KBM-7 (cell line): ENCODE data around the gene MYH14.

Source experiments
- DNase-seq: peaks from one replicate; pipeline ENCODE4 v3.0.0-alpha.2; 2015
- in situ Hi-C: fragments of 300-500 bp; cut with MboI; formaldehyde crosslinking; loops from 2 replicates; pipeline ENCODE4 v1.14.3; 2020; ENCODE audit warnings: low sequenced_read_pairs, low pct_unique_long_range_greater_than_20kb, mixed read lengths

Gene MYH14

GRCh38 chr19:50191216-50191615, 12.2 kb upstream of the MYH14 start:
- in situ Hi-C loops = no loop called here
- DNase-seq = no peak

GRCh38 chr19:50192463-50193211, 10.8 kb upstream of the MYH14 start:
- DNase-seq = no peak
- in situ Hi-C loops = no loop called here

GRCh38 chr19:50195224-50195623, 8.2 kb upstream of the MYH14 start:
- DNase-seq = no peak
- in situ Hi-C loops = no loop called here

- DNase-seq = no peak
- in situ Hi-C loops = no loop called here
These were observed 7.0 kb upstream of the MYH14 start for GRCh38 chr19:50196322-50196932.

- no peak for DNase-seq
- in situ Hi-C loops = no loop called here
These were observed 6.1 kb upstream of the MYH14 start for GRCh38 chr19:50197348-50197747.

DNA sequence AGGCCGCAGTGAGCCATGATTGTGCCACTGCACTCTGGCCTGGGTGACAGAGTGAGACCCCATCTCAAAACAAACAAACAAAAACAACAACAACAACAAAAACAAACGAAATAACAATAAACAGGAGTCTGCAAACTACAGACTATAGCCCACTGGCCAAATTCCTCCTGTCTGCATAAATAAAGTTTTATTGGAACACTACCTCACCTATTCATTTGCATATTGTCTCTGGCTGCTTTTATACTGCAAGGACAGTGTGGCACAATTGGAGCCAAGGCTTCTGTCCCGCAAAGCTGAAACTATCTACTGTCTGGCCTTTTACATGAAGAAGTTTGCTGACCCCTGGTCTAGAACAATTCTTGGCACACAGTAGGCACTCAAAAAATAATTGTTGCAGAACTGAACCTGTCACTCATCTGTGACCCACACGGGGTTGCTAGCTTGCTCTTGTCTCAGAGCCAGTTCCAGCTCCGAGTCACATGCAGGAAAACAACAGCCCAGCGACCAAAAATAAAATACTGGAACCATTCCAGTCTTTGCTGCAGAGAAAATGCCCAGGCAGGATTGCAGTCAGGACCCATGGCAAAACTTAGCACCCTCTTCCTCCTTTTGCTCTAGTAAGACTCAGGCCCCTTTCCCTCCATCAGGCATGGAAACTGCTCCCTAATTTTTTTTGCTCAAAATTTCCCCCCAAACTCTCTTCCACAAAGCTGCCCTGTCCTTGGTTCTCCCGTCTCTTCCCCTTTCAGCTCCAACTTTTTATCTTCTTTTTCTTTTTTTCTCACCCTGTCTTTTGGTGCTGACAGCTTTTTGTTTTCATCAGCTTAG, 4.8 kb upstream of the MYH14 start:
- no peak for DNase-seq

GRCh38 chr19:50199259-50199555, 4.2 kb upstream of the MYH14 start:
- no peak for DNase-seq
- in situ Hi-C loops = no loop called here

More for the DNA sequence above, 4.8 kb upstream of the MYH14 start:
- in situ Hi-C loops = no loop called here

GRCh38 chr19:50202386-50202785, 1.0 kb upstream of the MYH14 start:
- DNase-seq = no peak
- in situ Hi-C loops = no loop called here

DNA sequence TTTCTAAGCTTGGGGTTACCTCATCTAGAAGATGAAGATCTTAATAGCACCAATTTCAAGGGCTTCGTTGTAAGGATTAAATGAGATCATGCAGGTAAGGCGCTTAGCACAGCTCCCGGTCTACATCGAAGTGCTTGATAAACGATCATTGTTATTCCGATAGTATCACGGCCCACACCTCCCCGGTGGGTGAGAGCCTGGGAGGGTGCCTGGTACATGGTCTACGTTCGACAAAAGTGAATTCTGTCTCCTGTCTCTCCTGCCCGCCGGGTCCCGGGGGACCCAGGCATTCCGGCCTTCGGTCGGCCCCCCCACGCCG, 501 bp upstream of the MYH14 start:
- in situ Hi-C loops = no loop called here

GRCh38 chr19:50204081-50204428, 633 bp downstream of the MYH14 start:
- no peak for DNase-seq
- in situ Hi-C loops = no loop called here

More for the DNA sequence above, 501 bp upstream of the MYH14 start:
- DNase-seq = no peak

GRCh38 chr19:50204811-50205675, 1.6 kb downstream of the MYH14 start:
- in situ Hi-C loops = no loop called here
- DNase-seq = no peak

GRCh38 chr19:50205681-50206138, 2.3 kb downstream of the MYH14 start:
- in situ Hi-C loops = no loop called here

GRCh38 chr19:50206191-50206590, 2.8 kb downstream of the MYH14 start:
- in situ Hi-C loops = no loop called here
- DNase-seq = no peak

More at GRCh38 chr19:50205681-50206138, 2.3 kb downstream of the MYH14 start:
- DNase-seq = no peak

DNA sequence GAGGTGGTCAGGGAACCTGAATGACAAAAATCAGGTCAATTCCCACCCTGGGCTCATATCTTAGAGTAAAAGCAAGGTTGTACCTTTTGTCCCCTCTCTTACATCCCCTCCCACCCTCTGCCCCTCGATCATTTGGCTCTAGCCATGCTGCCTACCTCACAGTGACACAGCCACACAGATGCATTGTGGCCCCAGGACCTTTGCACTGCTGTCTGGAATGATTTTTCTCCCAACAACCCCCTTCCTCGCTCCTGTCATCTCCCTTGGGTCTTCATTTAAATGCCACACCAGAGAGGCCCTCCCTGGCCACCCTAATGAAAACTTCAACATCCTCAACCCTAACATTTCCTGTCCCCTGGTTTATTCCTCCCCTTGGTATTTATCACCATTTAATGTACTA, 4.3 kb downstream of the MYH14 start:
- in situ Hi-C loops = no loop called here
- no peak for DNase-seq

DNA sequence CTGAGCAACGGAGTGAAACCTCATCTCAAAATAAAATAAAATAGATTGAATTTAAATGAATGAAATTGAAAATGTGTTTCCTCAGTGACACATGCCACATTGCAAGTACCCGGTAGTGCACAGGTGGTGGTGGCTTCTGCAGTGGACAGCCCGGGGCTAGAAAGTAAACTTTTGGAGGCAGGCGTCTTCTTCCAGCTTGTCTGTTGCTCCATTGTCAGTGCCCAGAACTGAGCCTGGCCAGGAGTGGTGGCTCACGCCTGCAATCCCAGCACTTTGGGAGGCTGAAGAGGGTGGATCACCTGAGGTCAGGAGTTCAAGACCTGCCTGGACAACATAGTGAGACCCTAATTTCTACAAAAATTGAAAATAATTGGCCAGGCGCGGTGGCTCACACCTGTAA, 5.7 kb downstream of the MYH14 start:
- in situ Hi-C loops = no loop called here
- no peak for DNase-seq

GRCh38 chr19:50210425-50210824, 7.0 kb downstream of the MYH14 start:
- in situ Hi-C loops = no loop called here
- no peak for DNase-seq

DNA sequence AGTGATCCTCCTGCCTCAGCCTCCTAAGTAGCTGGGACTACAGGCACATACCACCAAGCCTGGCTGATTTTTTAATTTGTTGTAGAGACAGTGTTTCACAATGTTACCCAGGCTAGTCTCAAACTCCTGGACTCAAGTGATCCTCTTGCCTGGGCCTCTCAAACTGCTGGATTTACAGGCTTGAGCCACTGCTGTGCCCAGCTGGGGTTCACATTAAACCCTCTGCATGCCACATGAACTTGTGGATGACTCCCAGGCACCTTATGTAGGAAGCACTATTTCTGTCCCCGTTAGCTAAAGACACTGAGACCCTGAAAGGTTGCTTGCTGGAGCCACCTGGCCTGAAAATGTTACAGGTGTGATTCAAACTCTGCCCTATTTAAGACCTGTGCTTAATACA, 10.5 kb downstream of the MYH14 start:
- no peak for DNase-seq
- in situ Hi-C loops = no loop called here

- DNase-seq = no peak
- in situ Hi-C loops = no loop called here
These were observed 11.5 kb downstream of the MYH14 start for GRCh38 chr19:50214699-50215543.

GRCh38 chr19:50215820-50216219, 12.4 kb downstream of the MYH14 start:
- DNase-seq = no peak
- in situ Hi-C loops = no loop called here
